OCI-LY3 (cell line): ENCODE results near the gene MUC12.

Experiments
- CTCF ChIP-seq: fragments of 200-600, 300-600 bp; sonication (generic); IDR thresholded peaks from 2 replicates; pipeline ENCODE4 v1.5.1; 2014; ENCODE audit warnings: antibody characterized with exemption, low read length, low read depth
- EZH2phosphoT487 ChIP-seq: fragments of 200-600 bp; shearing (Covaris generic); IDR thresholded peaks from 2 replicates; pipeline ENCODE4 v1.6.1; 2018; ENCODE audit warnings: antibody characterized with exemption, mixed run types, low read depth

GRCh38 chr7:101059620-101059942 lies 90.2 kb downstream of the MUC12 start:
- TF ChIP-seq CTCF (no peak), EZH2phosphoT487 (no peak)
